HCT116 (cell line): ENCODE data around the gene SH2D2A. TPM values are rescaled to one million over a fixed set of nuclear protein-coding genes. Genes with fewer than 3 reads are reported as not detected.

Experiments
- ATAC-seq: fragments of 200-7000 bp; cut with Tn5 transposase; 2 replicates; pipeline ENCODE4 v1.9.1; 2020; ENCODE audit warnings: mild to moderate bottlenecking, moderate library complexity
- BruUV-seq: library from RNA; stranded (reverse); fragments of 400-500 nt; replicated peaks from 2 replicates; lab custom pipeline; 2021; lab: Mats Ljungman, UMichigan
- CTCF ChIA-PET: fragments of 300-600 bp; sonication (Branson Sonifier 250); formaldehyde crosslinking; loops from one replicate; lab custom pipeline; 2021; ENCODE audit warnings: antibody characterized with exemption; lab: Charles Lee
- POLR2A ChIA-PET: fragments of 300-600, 350-600 bp; sonication (Branson Sonifier 250); formaldehyde crosslinking; loops from one replicate; lab custom pipeline; 2021; ENCODE audit warnings: antibody characterized with exemption; lab: Charles Lee
- RAD21 ChIA-PET, 2 experiments: fragments of 300-600 bp; sonication (Branson Sonifier 250); formaldehyde crosslinking; loops; one replicate each; lab custom pipeline; 2023; ENCODE audit warnings: low total read pairs in 2 of 2; ENCODE audit not compliant: uncharacterized antibody in 2 of 2, unreplicated experiment in 2 of 2, low non-redundant PET in 1 of 2; lab: Charles Lee
- DNase-seq: peaks from one replicate; pipeline ENCODE4 v3.0.0-alpha.2; 2010; ENCODE audit warnings: low read depth, low spot score
- H2AFZ ChIP-seq: fragments of 200-600 bp; shearing (Covaris generic), sonication (generic); 2 replicates; pipeline ENCODE4 v1.6.1; 2017; ENCODE audit warnings: low read depth, mixed run types, mixed read lengths, antibody characterized with exemption, low read length; ENCODE audit not compliant: poor library complexity, severe bottlenecking
- H3K27ac ChIP-seq: 2 replicates; pipeline ENCODE4 v1.5.1; 2012; ENCODE audit warnings: low read depth, low read length
- H3K27me3 ChIP-seq: fragments of 200-600 bp; sonication (generic); 2 replicates; pipeline ENCODE4 v1.6.1; 2016; ENCODE audit warnings: mixed run types, low read length, mixed read lengths; ENCODE audit not compliant: insufficient read depth
- H3K36me3 ChIP-seq, 2 experiments: fragments of 200-500 bp in 1 of 2; fragments of 200-600 bp in 1 of 2; sonication (Bioruptor generic) in 1 of 2; sonication (generic) in 1 of 2; 2 replicates each; pipeline versions ENCODE4 v1.5.1 to v1.6.1; 2014 to 2016; ENCODE audit warnings: low read length in 2 of 2, inconsistent platforms in 1 of 2, mixed read lengths in 1 of 2, mixed run types in 1 of 2; ENCODE audit not compliant: insufficient read depth in 2 of 2, control insufficient read depth in 1 of 2
- H3K4me1 ChIP-seq, 2 experiments: fragments of 200-600 bp in 1 of 2; sonication (generic) in 1 of 2; 2 replicates each; pipeline versions ENCODE4 v1.5.1 to v1.6.1; 2012 to 2017; ENCODE audit warnings: low read length in 2 of 2, inconsistent platforms in 1 of 2, mild to moderate bottlenecking in 1 of 2, mixed read lengths in 1 of 2, mixed run types in 1 of 2, moderate library complexity in 1 of 2; ENCODE audit not compliant: insufficient read depth in 2 of 2, control insufficient read depth in 1 of 2
- H3K4me2 ChIP-seq: fragments of 200-600 bp; sonication (generic); 2 replicates; pipeline ENCODE4 v1.6.1; 2017; ENCODE audit warnings: mixed run types, low read length, mixed read lengths
- H3K4me3 ChIP-seq, 2 experiments: fragments of 200-600 bp in 1 of 2; sonication (generic) in 1 of 2; replicated peaks in 1 of 2; 2 replicates each; pipeline ENCODE4 v1.5.1; 2011 to 2016; ENCODE audit warnings: low read length in 2 of 2, control low read depth in 1 of 2, low read depth in 1 of 2, mild to moderate bottlenecking in 1 of 2, mixed read lengths in 1 of 2, mixed run types in 1 of 2
- H3K79me2 ChIP-seq: fragments of 200-600 bp; sonication (generic); 2 replicates; pipeline ENCODE4 v1.6.1; 2017; ENCODE audit warnings: mild to moderate bottlenecking, mixed run types, low read length, moderate library complexity, mixed read lengths; ENCODE audit not compliant: insufficient read depth
- H3K9ac ChIP-seq: fragments of 200-600 bp; sonication (generic); 2 replicates; pipeline ENCODE4 v1.6.1; 2016; ENCODE audit warnings: low read length, mixed read lengths
- H3K9me2 ChIP-seq: fragments of 200-600 bp; sonication (generic), shearing (Covaris generic); 2 replicates; pipeline ENCODE4 v1.6.1; 2017; ENCODE audit warnings: mixed run types, mild to moderate bottlenecking, moderate library complexity; ENCODE audit not compliant: insufficient read depth
- H3K9me3 ChIP-seq, 2 experiments: fragments of 200-500 bp in 1 of 2; fragments of 200-600 bp in 1 of 2; sonication (Bioruptor generic) in 1 of 2; sonication (generic) in 1 of 2; 2 replicates each; pipeline ENCODE4 v1.6.1; 2014 to 2017; ENCODE audit warnings: low read length in 2 of 2, mixed read lengths in 2 of 2, inconsistent platforms in 1 of 2, low read depth in 1 of 2, mild to moderate bottlenecking in 1 of 2, mixed run types in 1 of 2, moderate library complexity in 1 of 2; ENCODE audit not compliant: control insufficient read depth in 1 of 2, insufficient read depth in 1 of 2
- H4K20me1 ChIP-seq: fragments of 200-600 bp; sonication (generic), shearing (Covaris generic); 2 replicates; pipeline ENCODE4 v1.6.1; 2017; ENCODE audit warnings: mixed run types, mild to moderate bottlenecking, moderate library complexity; ENCODE audit not compliant: insufficient read depth
- ATF3 ChIP-seq: IDR thresholded peaks from 2 replicates; pipeline ENCODE4 v1.6.1; 2012
- CBX3 ChIP-seq: IDR thresholded peaks from 2 replicates; pipeline ENCODE4 v1.6.1; 2012; ENCODE audit warnings: low read depth
- ELF1 ChIP-seq: IDR thresholded peaks from 2 replicates; pipeline ENCODE4 v1.6.1; 2012; ENCODE audit warnings: low read depth, borderline replicate concordance
- EZH2 ChIP-seq: fragments of 200-600 bp; sonication (generic); IDR thresholded peaks from 2 replicates; pipeline ENCODE4 v1.6.1; 2017; ENCODE audit warnings: antibody characterized with exemption, mixed run types
- EZH2phosphoT487 ChIP-seq: fragments of 200-600 bp; IDR thresholded peaks from 2 replicates; pipeline ENCODE4 v1.6.1; 2018; ENCODE audit warnings: antibody characterized with exemption, borderline replicate concordance
- FOSL1 ChIP-seq: IDR thresholded peaks from 2 replicates; pipeline ENCODE4 v1.6.1; 2012; ENCODE audit warnings: low read depth
- JUND ChIP-seq: IDR thresholded peaks from 2 replicates; pipeline ENCODE4 v1.6.1; 2012
- POLR2A ChIP-seq: IDR thresholded peaks from 2 replicates; pipeline ENCODE4 v1.7.0; 2011; ENCODE audit warnings: borderline replicate concordance; ENCODE audit not compliant: insufficient read depth, insufficient read length; ENCODE audit errors: extremely low read depth
- RAD21 ChIP-seq: IDR thresholded peaks from 2 replicates; pipeline ENCODE4 v1.6.1; 2012; ENCODE audit warnings: low read depth, mild to moderate bottlenecking
- SIN3A ChIP-seq: IDR thresholded peaks from 2 replicates; pipeline ENCODE4 v1.6.1; 2012; ENCODE audit warnings: low read depth
- SP1 ChIP-seq: IDR thresholded peaks from 2 replicates; pipeline ENCODE4 v1.6.1; 2012; ENCODE audit warnings: low read depth
- SRF ChIP-seq: IDR thresholded peaks from 2 replicates; pipeline ENCODE4 v1.6.1; 2012; ENCODE audit warnings: low read depth
- TCF7L2 ChIP-seq: IDR thresholded peaks from 2 replicates; pipeline ENCODE4 v1.7.0; 2011; ENCODE audit warnings: borderline replicate concordance, inconsistent platforms; ENCODE audit not compliant: insufficient read depth, insufficient read length; ENCODE audit errors: extremely low read depth
- YY1 ChIP-seq: IDR thresholded peaks from 2 replicates; pipeline ENCODE4 v1.6.1; 2011; ENCODE audit warnings: low read length, low read depth, moderate library complexity, mild to moderate bottlenecking; ENCODE audit not compliant: insufficient replicate concordance; ENCODE audit errors: extremely low read depth
- ZFX ChIP-seq: fragments of 450-650 bp; IDR thresholded peaks from 2 replicates; pipeline ENCODE4 v1.6.1; 2017
- ZNF274 ChIP-seq: fragments of 200-500 bp; sonication (Bioruptor generic); IDR thresholded peaks from 2 replicates; pipeline ENCODE4 v1.6.1; 2014; ENCODE audit warnings: mild to moderate bottlenecking, low read depth, low read length, inconsistent platforms
- intact Hi-C: fragments of 100-400 bp; cut with micrococcal nuclease; formaldehyde crosslinking; loops from 2 replicates; pipeline ENCODE4 v1.10.0; 2022
- total RNA-seq: library from RNA; stranded (reverse); gene quantifications from one replicate; pipeline ENCODE4 v1.2.1, GENCODE V29; 2021; ENCODE audit not compliant: unreplicated experiment

SH2D2A gene
- total RNA-seq, 1 experiment from 2014 or later = 4.8 TPM

- TF ChIP-seq FOSL1 = no peak
- TF ChIP-seq EZH2phosphoT487 = no peak
- TF ChIP-seq SIN3A = no peak
- no peak for TF ChIP-seq SP1
- no peak for TF ChIP-seq POLR2A
These were observed 31.2 kb downstream of the SH2D2A start (continued) for GRCh38 chr1:156785458-156785857.

- H3K4me3 ChIP-seq = no peak overlapping the region
- no peak for ATAC-seq
- H3K4me1 ChIP-seq = peaks cover 0 to 3% of the 10 kb centered on the region in 2 experiments; a peak in 1 of 4 replicates
- no peak overlapping the region for H3K9ac ChIP-seq
- intact Hi-C loops = no loop called here
- no peaks in the 10 kb centered on the region for H3K9me3 ChIP-seq
- POLR2A ChIA-PET = interaction anchor here (0.6 kb wide), 1 partner anchor 665 kb away, joined by 4 read pairs; no protein-coding TSS in a partner anchor
- no peak overlapping the region for H2AFZ ChIP-seq
- no peak overlapping the region for H3K27ac ChIP-seq
- RAD21 ChIA-PET = no interaction called here
- no peaks in the 10 kb centered on the region for H4K20me1 ChIP-seq
- H3K79me2 ChIP-seq = peaks cover 86% of the 10 kb centered on the region
- DNase-seq = no peak
- no peak overlapping the region for H3K4me2 ChIP-seq
- H3K9me2 ChIP-seq = no peaks in the 10 kb centered on the region
- H3K27me3 ChIP-seq = no peaks in the 10 kb centered on the region
- peaks cover 11 to 24% of the 10 kb centered on the region in 2 experiments; a peak in 3 of 4 replicates for H3K36me3 ChIP-seq
- CTCF ChIA-PET = interaction anchor here (1.1 kb wide), 1 partner anchor 92 kb away, joined by 3 read pairs; no protein-coding TSS in a partner anchor
- TF ChIP-seq SP1 = no peak
- TF ChIP-seq JUND = no peak
- no peak for TF ChIP-seq CBX3
- TF ChIP-seq SRF = no peak
- no peak for TF ChIP-seq ELF1
- TF ChIP-seq YY1 = no peak
- TF ChIP-seq RAD21 = no peak
- TF ChIP-seq TCF7L2 = no peak
- TF ChIP-seq ZFX = no peak
- no peak for TF ChIP-seq ATF3
- TF ChIP-seq EZH2 = no peak
- no peak for TF ChIP-seq POLR2A
- TF ChIP-seq ZNF274 = no peak
- BruUV-seq = no TSS peak
These were observed 35.0 kb downstream of the SH2D2A start for GRCh38 chr1:156781585-156782186.
